EH (cell line): Measurements from ENCODE around the gene VPS8.
A peak's percentile ranks its signal among the peaks of the same experiment; 100 is the strongest.

ENCODE experiments used
- DNase-seq: peaks from one replicate; pipeline ENCODE4 v3.0.0-alpha.2; 2015; ENCODE audit warnings: low read depth

Gene VPS8

DNA sequence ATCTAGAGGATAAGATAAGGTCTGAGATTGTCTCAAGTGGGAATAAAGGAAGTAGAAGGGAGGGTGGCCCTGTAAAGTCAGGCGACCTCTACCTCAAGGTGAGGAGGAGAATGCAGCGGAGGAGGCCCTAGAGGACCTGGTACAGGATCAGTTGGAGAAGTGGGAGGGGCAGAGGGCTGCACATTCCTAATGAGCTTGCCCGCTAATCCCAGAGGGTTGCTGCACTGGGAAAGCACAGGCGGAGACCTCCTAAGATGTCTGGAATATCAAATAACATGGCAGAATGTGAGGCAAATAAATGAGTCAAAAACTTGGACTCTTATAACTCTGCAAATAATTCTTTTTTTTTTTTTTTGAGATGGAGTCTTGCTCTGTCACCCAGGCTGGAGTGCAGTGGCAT is 30.2 kb upstream of the VPS8 start:
- DNase-seq = peak; percentile 22

GRCh38 chr3:184783319-184783718 is 28.6 kb upstream of the VPS8 start:
- DNase-seq = peak; percentile 71

- DNase-seq = no peak
These were observed 27.1 kb upstream of the VPS8 start for GRCh38 chr3:184784731-184785500.

DNA sequence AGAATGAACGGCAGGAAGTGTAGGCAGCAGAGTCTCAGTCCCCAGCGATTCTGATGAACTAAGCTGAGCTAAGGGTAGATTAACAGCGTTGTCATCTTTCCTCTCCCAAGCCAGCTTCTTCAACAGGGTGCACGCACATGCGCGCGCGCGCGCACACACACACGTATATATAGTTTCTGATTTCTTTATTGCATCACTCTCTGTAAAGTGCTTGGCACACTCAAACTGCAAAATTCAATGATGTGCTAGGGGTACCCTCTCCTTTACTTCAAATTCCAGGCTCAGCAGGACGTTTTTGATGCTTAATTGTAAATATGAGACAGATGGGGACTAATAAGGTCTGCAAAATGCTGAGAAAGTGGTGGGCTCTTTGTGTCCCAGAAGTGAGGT is 26.1 kb upstream of the VPS8 start:
- peak; percentile 66 for DNase-seq

DNA sequence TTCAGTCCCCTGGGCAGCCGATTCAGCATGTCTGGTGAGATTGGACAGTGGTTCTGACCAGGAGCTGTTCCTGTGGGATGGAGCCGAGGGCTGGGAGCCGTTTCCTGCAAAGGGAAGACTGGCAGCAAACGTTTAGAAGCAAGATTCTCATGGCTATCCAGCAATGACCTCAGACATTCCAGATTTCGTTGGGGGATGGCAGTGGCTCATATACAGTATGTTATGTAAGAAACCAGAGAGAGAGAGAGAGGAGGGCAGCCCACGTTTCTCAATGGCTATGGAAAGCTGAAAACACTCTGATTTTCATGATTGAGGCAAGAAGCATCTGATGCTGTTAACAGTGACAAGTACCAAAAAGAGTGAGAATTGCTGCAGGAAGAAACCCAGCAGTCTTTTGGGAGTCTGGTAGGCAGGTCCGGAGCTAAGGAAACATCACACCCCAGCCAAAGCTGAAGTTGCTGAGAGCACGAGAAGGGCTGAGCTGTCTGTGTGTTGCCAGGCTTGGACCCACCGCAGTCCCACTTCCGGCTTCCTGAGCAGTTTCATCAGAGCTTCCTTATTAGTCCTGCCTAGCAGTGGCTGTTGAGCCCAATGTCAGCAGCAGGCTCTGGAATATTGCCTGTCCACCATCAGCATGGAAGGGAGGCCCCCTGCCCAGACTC is 25.6 kb upstream of the VPS8 start:
- DNase-seq = peak; percentile 98

DNA sequence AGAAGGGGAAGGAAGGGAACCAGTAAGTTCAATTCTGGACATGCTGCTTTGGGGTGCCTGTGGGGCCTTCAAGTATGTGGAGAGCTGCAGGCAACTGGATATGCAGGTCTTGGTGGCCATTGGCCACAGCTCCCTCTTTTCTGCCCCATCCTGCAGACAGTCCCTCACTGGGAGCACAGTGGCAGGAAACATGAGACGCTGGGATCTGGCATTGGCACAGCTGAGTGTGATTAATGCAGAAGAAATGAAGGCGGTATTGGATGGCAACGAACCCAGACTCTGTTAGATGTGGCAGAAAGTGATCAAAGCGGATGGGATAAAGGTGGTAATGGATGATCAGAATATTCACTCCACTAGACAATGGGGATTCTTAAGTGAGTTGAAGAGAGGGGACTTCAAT is 23.2 kb upstream of the VPS8 start:
- DNase-seq = peak; percentile 64

DNA sequence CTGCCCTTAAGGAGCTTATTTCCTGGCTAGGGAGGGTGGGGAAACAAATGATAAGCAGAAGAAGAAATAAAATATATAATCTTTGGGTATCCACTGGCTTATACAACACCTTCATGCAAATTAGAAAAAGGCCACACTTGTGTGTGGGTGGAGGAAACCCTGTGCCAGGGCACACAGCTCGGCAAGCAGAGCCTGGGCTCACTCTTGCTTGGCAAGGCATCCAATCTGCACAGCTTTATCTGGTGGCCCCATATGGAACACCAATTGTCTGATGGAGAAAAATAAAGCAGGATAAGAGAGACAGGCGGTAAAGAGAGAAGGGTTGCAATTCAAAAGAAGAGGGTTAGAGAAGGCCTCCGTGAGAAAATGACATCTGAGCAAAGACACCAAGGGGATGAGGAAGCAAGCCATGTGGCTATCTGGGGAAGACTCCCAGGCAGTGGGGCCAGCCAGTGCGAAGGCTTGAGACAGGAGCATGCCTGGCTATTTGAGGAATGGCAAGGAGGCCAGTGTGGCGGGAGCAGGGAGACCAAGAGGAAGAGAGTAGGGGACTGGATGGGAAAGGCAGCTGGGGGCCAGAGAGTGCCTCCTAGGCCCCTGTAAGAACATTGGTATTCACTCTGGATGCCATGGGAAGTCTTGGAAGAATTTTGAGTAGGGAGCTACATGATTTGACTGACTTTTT is 22.5 kb upstream of the VPS8 start:
- peak; percentile 37 for DNase-seq

- no peak for DNase-seq
These were observed 20.8 kb upstream of the VPS8 start for GRCh38 chr3:184791171-184791570.

DNA sequence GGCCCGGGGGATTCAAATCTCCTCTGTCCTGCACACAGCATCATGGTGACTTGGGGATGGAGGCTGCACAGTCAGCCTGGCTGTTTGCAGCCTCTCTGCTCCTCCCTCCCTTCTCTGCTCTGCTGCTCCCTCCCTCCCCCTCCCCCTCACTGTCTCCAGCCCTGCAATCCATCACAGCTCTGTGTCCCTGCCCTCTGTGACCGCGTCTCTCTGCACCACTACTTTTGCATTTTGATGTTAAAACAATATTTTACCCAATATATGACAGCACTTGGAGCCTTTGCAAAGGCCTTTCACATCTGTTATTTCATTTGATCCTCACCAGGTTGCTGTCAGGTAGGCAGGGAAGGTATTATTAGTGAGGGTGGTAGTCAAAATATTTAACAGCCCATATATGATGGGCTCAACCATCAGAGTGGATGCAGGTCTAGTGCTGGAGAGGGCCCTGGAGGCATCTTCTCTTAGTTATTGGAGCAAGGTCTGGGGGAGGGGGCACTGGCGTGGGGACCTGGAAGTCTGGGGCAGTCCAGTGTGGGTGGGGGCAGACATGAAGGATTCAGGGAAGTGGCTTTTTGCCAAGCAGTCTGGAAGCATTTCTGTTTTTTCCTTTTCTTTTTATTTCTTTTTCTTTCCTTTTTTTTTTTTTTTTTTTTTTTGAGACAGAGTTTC is 16.3 kb upstream of the VPS8 start:
- DNase-seq = no peak

- DNase-seq = no peak
These were observed 15.4 kb upstream of the VPS8 start for GRCh38 chr3:184796551-184796950.

- no peak for DNase-seq
These were observed 15.0 kb upstream of the VPS8 start for GRCh38 chr3:184796954-184797353.

DNA sequence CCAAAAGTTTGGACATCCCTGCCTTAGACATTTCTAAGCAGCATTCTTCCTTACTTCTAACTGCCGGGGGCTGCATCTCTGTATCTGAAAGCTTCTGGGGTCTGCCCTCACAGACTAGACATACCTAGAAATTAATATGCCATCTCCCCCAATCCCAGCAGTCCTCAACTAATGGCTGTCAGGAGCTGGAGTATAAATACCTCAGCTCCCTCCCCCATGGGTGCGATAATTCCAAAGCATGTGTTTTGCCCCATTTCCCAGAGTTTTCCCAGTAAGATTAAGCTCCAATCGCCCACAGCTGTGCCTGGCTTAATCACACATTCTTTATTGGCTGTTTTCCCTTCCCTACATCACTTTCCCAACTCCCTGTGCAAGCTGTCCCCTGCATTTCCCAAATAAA is 13.8 kb upstream of the VPS8 start:
- DNase-seq = no peak

DNA sequence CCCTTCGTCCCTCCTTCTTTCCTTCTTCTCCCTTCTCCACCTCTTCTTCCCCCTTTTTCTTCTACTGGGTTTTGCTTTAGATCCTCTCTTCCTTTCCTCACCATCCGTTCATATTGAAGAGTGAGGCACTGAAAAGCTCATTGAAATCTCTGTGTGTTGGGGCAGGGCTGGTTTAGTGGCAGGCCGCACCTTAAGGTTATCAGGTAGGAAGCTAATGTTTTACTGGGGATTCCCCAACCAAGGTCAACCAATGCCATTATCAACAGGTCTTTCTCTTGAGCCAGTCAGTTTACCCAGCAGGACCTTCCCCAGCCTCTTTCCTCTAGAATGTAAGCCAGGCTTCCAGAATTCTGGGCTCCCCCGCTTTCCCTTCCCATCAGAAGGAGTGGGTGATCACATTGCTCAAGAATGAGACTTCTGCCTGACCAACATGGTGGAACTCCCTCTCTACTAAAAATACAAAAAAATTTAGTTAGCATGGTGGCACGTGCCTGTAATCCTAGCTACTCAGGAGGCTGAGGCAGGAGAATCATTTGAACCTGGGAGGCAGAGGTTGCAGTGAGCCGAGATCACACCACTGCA is 11.5 kb upstream of the VPS8 start:
- peak; percentile 51 for DNase-seq

DNA sequence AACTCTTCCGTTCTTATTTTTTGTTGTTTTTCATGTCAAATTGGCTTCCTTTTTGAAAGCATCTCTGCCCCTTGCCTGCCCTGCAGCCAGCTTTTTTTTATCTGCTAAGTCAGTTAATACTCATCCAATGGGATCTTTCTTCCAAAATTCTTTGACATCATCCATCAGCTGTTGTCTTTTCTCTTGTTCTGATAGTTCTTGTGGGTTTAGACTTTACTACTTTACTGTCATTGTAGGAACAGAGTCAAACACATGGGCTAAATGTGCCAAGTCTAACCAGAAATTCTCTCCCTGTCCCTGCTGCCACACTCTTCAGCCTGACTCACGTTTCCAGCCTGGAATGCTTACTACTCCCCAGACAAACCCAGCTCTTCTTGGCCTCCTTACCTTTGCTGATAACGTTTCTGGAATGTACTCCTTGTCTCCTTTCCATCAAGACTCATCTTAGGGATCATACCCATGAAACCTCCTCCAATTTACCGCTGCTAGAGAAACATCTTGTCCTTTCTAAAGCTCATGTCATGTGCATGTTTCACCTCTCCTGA is 10.7 kb upstream of the VPS8 start:
- DNase-seq = peak; percentile 50

DNA sequence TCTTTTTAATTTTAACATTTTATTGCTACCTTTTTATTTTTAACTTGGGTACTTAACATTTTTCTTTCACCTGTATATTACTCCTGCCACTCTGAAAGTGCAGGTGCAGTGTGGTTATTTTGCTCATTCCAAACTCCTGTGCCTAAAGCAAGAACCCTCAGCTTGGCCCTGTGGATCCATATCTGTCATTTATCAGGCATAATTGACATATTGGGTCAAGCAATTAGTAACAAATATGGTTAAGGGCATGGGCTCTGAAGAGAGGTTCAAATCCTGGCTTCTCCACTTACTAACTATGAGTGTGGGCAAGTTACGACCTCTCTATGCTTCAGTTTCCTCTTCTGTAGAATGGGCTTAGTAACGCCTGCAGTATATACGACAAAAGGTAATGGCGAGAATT is 9.8 kb upstream of the VPS8 start:
- no peak for DNase-seq

DNA sequence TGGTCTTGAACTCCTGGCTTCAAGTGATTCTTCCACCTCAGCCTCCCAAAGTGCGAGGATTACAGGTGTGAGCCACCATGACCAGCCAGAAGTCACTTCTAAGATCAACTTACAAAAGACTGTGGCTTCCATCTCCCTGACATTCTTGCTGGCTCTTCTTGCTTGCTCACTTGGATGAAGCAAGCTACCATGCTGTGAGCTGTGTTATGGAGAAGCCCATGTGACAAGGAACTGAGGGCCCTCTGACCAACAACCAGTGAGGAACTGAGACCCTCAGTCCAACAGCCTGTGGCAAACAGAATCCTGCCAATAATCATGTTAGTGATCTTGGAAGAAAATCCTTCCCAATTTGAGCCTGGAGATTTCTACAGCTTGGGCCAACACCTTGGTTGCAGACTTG is 7.2 kb upstream of the VPS8 start:
- DNase-seq = no peak

GRCh38 chr3:184805351-184806038 is 6.5 kb upstream of the VPS8 start:
- peak; percentile 24 for DNase-seq

- no peak for DNase-seq
These were observed 5.2 kb upstream of the VPS8 start for GRCh38 chr3:184806567-184807271.

DNA sequence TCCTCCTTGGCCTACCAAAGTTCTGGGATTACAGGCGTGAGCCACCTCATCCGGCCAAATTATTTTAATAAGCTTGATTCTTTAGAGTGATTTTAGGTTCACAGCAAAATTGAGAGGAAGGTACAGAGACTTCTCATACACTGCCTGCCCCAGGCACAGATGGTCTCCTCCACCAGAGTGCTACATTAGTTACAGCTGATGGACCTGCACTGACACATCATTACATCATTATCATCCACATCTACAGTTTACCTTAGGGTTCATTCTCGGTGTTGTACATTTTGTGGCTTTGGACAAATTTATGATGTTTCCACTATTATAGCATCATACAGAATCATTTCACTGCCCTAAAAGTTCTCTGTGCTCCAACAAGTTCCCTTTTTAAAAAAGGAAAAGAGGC is 4.4 kb upstream of the VPS8 start:
- no peak for DNase-seq

DNA sequence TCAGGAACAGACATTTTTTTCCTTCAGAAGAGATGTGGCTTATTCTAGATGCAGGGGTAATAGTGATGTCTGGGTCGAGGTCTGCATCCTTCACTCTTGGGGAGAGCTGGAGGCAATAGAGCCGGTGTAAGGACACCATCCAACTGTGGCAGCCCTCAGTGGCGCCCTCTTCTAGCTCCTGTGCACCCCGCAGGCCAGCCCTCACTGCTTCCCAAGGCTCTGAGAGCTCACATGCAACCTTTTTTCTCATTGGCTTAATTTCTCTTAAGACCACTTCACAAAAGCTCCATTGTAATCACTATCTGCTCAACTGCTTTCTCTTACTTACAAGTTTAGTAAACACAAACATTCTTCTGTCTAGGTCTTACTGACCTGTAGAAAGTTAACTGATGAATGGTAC is 3.9 kb upstream of the VPS8 start:
- no peak for DNase-seq

- no peak for DNase-seq
These were observed 1.8 kb upstream of the VPS8 start for GRCh38 chr3:184810146-184810545.
